WERI-Rb-1 (cell line): ENCODE data around the gene SDCCAG8.

ENCODE experiments used
- DNase-seq: peaks from one replicate; pipeline ENCODE4 v3.0.0-alpha.2; 2020
- H3K27ac ChIP-seq: fragments of 250-450 bp; sonication (Bioruptor Pico); 2 replicates; pipeline ENCODE4 v1.5.1; 2020; ENCODE audit warnings: mild to moderate bottlenecking, moderate library complexity
- H3K27me3 ChIP-seq: fragments of 250-450 bp; sonication (Bioruptor Pico); 2 replicates; pipeline ENCODE4 v1.5.1; 2021; ENCODE audit warnings: mild to moderate bottlenecking, low read depth, moderate library complexity; ENCODE audit not compliant: insufficient read depth, severe bottlenecking
- H3K36me3 ChIP-seq: fragments of 250-450 bp; sonication (Bioruptor Pico); 2 replicates; pipeline ENCODE4 v1.5.1; 2020; ENCODE audit warnings: mild to moderate bottlenecking, moderate library complexity
- H3K4me3 ChIP-seq: 2 replicates; pipeline ENCODE4 v1.5.1; 2011; ENCODE audit warnings: low read depth, mild to moderate bottlenecking, control low read depth, low read length
- H3K9me3 ChIP-seq: fragments of 250-450 bp; sonication (Bioruptor Pico); 2 replicates; pipeline ENCODE4 v1.5.1; 2021; ENCODE audit warnings: mild to moderate bottlenecking, moderate library complexity; ENCODE audit not compliant: severe bottlenecking
- CTCF ChIP-seq: IDR thresholded peaks from 2 replicates; pipeline ENCODE4 v1.5.1; 2011; ENCODE audit warnings: low read depth, mild to moderate bottlenecking, control low read depth, inconsistent platforms, low read length

Gene SDCCAG8

GRCh38 chr1:243251539-243251938, 4.3 kb upstream of the SDCCAG8 start:
- Histone ChIP-seq H3K36me3 (peaks cover 8% of the 10 kb centered on the region), H3K27ac (no peak overlapping the region), H3K27me3 (no peaks in the 10 kb centered on the region), H3K9me3 (no peaks in the 10 kb centered on the region), H3K4me3 (no peak overlapping the region)
- no peak for DNase-seq
- no peak for TF ChIP-seq CTCF

- DNase-seq, result no peak
- peak overlapping the region; percentile 90 for H3K4me3 ChIP-seq
- no peak for TF ChIP-seq CTCF
- H3K27ac ChIP-seq, result peak overlapping the region; percentile 97
- H3K36me3 ChIP-seq, result peaks cover 8% of the 10 kb centered on the region
- no peaks in the 10 kb centered on the region for H3K9me3 ChIP-seq
- H3K27me3 ChIP-seq, result no peaks in the 10 kb centered on the region
Observed at GRCh38 chr1:243253211-243253925, 2.5 kb upstream of the SDCCAG8 start.

- Histone ChIP-seq H3K27ac (peak overlapping the region; percentile 97), H3K36me3 (peaks cover 8% of the 10 kb centered on the region), H3K4me3 (peak overlapping the region; percentile 90), H3K9me3 (no peaks in the 10 kb centered on the region), H3K27me3 (no peaks in the 10 kb centered on the region)
- no peak for TF ChIP-seq CTCF
- no peak for DNase-seq
Observed at GRCh38 chr1:243253926-243254232, 2.0 kb upstream of the SDCCAG8 start.

GRCh38 chr1:243254233-243254926, 1.5 kb upstream of the SDCCAG8 start:
- Histone ChIP-seq H3K36me3 (peaks cover 8% of the 10 kb centered on the region), H3K9me3 (no peaks in the 10 kb centered on the region), H3K27ac (peak overlapping the region; percentile 97), H3K27me3 (no peaks in the 10 kb centered on the region), H3K4me3 (peak overlapping the region; percentile 90)
- DNase-seq, result peak; percentile 66
- TF ChIP-seq CTCF, result no peak

- no peaks in the 10 kb centered on the region for H3K9me3 ChIP-seq
- H3K27me3 ChIP-seq, result no peaks in the 10 kb centered on the region
- peak within 1 kb of the TSS; percentile 90 for H3K4me3 ChIP-seq
- DNase-seq, result peak; percentile 100
- H3K36me3 ChIP-seq, result peaks cover 5% of the 10 kb centered on the region
- TF ChIP-seq CTCF, result no peak
- H3K27ac ChIP-seq, result peak within 1 kb of the TSS; percentile 97
Observed at GRCh38 chr1:243254927-243255790, 682 bp upstream of the SDCCAG8 start, which contains the start of gene CEP170. Gene CEP170, minus strand, starts transcription at chr1:243255281. Its CDS starts 30,001 bp downstream, at chr1:243225280.
